ENCODE results near the gene PRDX1.
"Not testable (repeated sequence)": the region's sequence is repeated elsewhere in the genome, so short reads cannot be mapped to it uniquely, and the experiment has no call there.

Gene PRDX1

DNA sequence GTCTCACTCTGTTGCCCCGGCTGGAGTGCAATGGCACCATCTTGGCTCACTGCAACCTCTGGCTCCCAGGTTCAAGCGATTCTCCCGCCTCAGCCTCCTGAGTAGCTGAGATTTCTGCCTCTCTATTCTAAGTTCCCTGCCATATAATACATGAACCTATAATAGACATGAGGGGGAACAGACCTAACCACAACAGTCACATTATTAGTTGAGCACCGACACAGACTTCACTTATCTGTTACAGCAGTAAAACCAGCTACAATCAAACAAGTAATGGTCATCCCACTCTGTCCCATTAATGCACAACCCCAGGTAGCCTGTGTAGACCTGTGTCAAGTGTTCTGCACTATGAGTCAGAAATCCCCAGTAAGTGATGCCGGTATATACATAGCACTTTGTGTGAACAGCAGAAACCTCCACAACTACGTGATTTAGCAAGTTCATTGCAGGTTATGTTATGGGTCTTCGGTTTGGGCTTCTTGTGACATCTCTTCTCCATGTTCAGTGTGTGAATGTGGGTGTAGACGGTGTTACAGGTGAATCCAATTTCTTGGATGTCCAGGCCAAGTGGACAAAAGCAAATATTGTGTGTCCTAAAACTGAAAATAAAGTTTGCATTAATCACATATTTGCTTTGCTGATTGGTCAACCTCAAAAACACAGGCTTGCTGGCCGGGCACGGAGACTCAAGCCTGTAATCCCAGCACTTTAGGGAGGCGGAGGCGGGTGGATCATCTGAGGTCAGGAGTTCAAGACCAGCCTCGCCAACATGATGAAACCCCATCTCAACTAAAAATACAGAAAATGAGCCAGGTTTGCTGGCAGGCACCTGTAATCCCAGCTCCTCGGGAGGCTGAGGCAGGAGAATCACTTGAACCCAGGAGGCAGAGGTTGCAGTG lies 18.0 kb downstream of the PRDX1 start:
- no peak for DNase-seq (ENCODE audit: low read depth in 3 of 3)

DNA sequence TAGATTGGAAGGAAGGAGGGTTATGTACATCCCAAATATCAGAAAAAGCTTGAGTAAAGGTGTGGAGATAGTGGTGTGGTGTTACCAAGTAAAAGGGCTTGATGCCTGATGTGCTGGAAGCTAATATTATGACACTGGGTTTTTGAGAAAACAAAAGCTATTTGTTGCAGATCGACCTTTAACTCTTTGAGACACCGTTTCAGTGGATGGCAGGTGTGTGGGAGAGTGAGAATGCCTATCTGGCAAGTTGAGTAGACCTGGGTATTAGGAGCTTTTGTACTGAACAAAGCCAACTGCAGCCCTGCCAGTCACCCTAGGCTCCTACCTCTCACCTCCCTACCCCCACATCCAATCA lies 20.2 kb downstream of the PRDX1 start:
- DNase-seq (ENCODE audit: low read depth in 3 of 3) = no peak

DNA sequence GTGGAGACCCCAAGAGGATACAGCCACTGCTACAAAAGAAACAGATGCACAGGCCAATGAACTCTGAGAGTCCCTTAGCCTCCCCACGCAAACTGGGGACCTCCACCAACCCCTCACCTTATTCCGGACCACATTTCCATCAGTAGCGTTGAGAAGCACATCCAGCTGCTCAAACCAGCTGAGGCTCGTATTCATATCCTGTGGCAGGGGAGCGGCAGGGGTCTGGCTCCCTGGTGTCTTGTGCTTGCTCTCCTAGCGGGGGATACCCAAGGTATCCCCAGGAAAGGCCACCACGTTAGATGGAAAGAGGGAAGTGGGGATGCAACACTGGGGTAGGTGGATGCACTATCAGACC lies 22.3 kb downstream of the PRDX1 start:
- DNase-seq (ENCODE audit: low read depth in 3 of 3) = no peak

DNA sequence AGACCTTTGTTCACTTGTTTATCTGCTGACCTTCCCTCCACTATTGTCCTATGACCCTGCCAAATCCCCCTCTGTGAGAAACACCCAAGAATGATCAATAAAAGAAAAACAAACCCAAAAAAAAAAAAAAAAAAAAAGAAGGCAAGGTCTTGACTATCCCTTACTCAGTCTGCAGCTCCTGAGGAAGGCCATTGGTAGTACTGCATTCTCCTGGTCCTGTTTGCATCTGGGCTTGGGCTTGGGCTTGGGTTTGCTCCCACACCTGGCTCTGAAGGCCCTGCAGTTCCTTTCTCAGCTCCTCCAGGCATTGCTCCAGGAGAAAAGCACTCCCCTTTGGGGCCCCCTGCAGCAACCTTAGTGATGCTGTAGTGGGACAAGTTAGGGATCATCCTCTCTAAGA lies 23.4 kb downstream of the PRDX1 start:
- no peak for DNase-seq (ENCODE audit: low read depth in 3 of 3)

DNA sequence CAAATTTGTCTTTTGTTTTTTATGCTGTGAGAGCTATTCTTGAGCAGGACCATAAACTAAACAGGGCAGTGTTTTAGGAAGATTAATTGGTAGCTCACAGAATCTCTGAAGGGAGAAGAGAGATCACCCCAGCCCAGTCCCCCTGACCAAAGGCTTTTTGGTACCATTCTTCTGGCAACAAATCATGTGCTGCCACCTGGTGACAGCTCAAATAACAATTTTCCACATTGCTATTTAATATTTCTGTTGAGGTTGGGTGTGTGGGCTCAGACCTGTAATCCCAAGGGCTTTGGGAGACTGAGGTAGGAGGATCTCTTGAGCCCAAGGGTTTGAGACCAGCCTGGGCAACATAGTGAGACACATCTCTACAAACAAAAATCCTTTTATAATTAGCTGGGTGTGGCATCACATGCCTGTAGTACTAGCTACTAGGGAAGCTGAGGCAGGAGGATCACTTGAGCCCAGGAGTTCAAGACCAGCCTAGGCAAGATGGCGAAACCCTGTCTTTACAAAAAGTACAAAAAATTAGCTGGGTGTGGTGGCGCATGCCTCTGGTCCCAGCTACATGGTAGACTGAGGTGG lies 28.5 kb downstream of the PRDX1 start:
- peak in 1 of 3 donors; percentile 9 for DNase-seq (ENCODE audit: low read depth in 3 of 3)

DNA sequence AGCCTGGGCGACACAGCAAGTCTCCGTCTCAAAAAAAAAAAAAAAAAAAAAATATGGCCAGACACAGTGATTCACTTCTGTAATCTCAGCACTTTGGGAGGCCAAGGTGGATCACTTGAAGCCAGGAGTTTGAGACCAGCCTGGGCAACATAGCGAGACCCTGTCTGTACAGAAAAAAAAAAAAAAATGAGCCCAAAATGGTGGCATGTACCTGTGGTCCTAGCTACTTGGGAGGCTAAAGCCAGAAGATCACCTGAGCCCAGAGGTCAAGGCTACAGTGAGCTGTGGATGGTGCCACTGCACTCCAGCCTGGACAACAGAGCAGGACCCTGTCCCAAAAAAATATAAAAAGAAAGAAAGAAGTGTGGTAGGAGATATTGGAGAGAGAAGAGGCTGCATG lies 29.0 kb downstream of the PRDX1 start:
- DNase-seq (ENCODE audit: low read depth in 3 of 3) = no peak

DNA sequence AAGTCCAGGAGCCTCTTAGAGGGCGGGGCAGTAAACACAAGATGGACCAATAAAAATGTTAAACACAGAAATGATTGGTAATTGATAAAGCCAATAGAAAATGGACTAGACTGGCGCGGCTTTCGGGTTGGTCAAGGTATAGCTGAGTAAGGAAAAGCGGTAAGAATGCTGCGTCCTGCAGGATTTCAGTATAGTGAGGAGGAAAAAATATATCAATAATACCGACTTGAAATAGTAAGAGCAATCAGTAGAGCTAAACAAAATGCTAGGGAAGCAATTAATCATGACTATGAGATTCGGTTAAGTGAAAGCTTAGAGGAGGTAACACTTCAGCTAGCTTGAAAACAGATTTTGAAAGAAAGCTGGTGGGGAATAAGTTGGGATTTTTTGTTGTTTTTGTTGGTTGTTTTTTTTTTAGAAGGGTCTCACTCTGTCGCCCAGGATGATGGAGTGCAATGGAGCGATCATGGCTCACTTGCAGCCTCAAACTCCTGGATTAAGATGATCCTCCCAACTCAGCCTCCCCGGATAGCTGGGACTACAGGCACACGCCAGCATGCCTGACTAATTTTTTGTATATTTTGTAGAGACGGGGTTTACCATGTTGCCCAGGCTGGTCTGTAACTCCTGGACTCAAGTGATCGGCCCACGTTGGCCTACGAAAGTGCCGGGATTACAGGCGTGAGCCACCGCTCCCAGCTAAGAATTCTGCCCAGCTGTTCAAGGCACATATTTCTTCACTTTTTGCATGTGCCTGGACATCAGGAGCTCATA lies 30.0 kb downstream of the PRDX1 start:
- no peak for DNase-seq (ENCODE audit: low read depth in 3 of 3)

DNA sequence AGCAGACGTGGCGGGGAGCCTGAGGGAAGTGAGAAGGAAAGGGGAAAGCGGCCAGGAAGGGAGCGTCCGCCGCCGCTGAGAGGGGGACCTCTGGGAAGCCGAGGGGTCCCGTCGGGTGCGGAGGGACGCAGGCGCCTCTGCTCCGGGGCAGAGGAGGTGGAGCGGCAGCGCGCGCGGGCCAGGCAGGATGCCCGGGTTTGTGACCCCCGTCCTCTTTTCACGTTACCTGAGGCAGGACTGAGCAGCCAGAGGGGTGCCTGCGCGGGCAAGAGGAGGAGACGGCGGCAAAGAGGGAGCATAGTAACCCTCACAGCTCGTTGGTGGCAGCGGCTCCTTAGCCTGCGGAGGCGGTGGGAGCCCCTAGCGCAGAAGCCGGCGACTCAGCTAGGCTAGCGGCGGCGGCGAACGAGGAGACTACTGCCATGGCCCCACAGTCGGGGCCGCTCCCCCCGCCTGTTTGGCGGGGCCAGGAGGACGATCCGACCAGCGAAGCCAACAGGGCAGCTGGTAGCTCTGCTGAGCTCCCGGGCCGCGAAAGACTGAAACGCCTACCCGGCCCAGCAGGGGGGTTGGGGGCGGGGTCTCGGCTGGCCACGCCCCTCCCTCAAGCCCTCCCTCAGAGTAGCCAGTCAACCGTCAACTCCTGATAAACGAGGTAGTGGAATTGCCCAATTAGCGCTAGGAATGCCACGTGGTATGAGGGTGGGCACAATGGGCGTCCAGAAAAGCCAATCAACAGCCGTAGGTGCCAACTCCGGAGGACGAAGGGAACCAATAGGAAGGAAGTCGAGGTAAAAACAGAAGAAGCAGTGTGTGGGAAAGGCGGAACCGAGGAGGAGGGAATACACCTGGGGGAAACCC lies 30.8 kb downstream of the PRDX1 start, which contains the start of gene TESK2:
TESK2 (minus strand) TSS at position 538 of the 861 bp plus-strand sequence. CDS start 33,378 bp downstream, outside the sequence.
- peak; percentile 86 to 95 (median 89) for DNase-seq (ENCODE audit: low read depth in 3 of 3)

DNA sequence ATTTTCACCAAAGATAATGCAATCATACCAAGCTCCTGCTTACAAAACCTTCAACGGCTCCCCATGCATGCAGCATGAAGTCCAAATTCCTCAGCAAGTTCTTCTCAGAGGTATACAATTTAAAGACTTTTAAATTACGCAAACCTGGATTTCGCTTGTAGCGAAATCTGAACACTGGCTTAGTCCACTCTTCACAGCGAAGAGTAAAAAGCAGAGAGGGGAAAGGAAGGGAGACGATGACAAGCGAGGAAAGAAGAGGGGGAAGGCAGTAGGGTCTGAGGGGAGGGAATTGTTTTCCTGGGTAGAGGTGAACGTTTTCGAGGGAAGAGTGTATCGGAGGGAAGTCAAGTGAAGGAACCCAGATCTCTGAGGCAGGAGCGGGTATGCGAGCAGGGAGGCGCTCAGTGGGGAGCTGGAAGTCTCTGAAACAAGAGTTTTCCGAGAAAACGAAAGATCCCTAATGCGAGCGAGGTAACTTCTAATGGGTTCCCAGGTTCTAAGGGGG lies 31.5 kb downstream of the PRDX1 start:
- no peak for DNase-seq (ENCODE audit: low read depth in 3 of 3)

DNA sequence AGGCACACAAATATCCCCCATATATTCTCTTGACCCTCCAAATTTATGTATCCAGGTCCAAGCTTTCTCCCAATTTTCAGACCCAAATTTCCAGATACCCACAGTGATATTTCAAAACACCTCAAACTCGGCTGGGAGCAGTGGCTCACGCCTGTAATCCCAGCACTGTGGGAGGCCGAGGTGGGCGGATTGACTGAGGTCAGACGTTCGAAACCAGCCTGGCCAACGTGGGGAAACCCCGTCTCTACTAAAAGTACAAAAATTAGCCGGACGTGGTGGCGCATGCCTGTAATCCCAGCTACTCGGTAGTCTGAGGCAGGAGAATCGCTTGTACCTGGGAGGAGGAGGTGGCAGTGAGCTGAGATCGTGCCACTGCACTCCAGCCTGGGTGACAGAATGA lies 32.3 kb downstream of the PRDX1 start:
- DNase-seq (ENCODE audit: low read depth in 3 of 3) = peak in 2 of 3 donors; percentile 19 to 48

DNA sequence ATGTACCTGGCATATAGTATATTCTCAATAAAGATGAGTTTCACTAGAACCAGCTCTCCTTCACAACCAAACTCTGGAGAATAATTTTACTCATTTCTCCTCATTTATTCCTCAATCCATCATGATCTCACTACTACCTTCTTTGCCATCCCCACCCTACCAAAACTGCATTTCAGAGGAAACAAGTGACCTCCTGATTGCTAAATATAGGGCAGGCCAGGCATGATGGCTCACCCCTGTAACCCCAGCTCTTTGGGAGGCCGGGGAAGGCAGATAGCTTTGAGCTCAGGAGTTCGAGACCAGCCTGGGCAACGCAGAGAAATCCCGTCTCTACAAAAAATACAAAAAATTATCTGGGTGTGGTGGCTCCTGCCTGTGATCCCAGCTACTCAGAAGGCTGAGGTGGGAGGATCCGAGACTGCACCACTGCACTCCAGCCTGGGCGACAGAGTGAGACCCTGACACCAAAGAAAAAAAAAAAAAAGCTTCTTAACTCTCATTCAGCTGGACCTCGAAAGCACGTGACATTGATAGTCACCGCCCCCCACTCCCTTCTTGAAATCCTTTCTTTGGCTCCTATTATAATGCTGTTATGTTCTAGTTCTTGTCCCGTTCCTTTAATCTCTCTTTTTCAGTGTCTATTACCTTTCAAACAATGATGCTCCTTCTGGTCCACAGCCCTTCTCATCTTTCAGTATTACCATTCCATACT lies 32.9 kb downstream of the PRDX1 start:
- DNase-seq (ENCODE audit: low read depth in 3 of 3) = no peak

DNA sequence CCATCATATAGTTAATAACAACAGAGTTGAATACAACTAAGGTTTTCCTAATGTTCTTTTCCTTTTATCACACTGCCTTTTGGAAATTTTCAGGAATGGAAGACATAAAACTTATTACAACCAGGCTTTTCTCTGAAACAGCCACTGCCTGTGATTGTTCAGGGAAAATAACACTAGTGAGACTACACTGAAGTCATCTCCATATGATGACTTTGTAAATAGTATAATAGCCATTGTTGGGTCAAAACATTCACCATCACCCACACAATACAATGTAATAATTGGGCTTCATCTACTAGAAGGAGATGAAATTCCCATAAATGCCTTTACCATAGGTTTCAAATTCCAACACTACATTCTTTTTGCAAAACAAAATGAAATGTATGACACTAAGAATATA lies 35.7 kb downstream of the PRDX1 start:
- no peak for DNase-seq (ENCODE audit: low read depth in 3 of 3)

DNA sequence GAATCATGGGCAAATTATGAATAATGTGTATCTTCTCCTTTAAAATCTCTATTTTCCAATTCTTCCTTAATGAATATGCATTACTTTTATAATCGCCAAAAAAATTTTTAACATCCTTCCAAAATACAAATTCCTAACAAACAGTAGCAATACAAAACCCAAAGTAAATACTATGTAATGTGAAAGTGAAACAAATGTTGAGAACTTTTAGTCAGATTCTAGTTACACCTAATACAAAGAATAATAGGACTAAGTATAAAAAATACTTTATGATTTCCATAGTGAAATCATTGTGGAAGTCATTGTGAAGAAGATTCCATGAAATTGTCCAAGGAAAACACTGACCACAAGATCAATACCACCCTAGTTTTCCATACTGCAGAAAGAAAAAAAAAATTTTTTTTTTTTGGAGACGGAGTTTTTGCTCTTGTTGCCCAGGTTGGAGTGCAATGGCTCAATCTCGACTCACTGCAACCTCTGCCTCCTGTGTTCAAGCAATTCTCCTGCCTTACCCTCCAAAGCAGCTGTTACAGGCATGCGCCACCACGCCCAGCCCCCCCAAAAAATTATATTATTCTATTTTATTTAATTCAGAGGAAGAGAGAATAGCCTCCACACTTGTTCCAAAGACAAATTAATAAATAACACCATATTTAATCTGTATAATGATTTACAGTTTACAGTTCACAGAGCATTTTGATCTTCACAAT lies 42.5 kb downstream of the PRDX1 start:
- DNase-seq (ENCODE audit: low read depth in 3 of 3) = no peak

DNA sequence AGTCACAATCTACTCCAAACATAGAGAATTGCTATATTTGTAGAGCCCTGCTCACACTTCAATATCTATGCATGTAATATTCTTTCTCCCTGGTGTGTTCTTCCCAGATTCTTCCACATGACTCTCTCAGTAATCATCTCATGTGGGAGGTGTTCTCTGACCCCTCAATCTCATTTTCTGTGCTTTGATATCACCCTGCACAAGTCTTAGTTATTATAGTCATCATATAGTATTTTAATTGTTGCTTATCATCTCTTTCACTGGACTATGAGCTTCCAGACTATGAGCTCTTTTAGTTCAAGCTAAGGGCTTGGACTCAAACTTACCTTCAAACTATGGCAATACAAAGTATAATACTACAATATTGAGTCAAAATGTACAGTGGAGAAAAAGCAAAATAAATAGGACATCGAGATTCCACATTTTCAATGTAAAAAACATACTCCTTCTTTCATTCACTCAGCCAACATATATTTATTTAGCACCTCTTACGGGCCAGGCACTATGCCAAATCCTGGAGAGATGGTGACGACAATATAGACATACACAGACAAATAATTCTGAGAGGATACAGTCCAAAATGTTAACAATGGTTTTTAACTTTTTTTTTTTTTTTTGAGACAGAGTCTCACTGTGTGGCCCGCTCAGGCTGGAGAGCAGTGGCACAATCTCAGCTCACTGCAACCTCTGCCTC lies 43.4 kb downstream of the PRDX1 start:
- no peak for DNase-seq (ENCODE audit: low read depth in 3 of 3)

DNA sequence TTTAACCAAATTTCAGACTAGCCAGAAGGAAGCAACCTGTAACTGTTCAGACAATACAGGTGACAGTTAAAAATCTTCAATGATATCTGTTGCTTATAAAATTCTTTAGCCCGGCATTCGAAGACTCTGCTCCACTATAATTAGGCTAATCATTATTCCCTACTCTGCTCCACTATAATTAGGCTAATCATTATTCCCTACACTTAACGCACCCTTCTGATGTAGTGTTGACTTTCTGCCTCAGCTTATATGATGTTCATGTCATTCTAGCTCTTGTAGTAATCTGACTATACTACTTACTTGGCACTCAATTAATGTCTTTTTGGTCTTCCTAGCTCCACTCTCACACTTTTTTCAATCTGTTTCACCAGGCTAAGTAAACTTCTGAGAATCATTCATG lies 44.0 kb downstream of the PRDX1 start:
- no peak for DNase-seq (ENCODE audit: low read depth in 3 of 3)

DNA sequence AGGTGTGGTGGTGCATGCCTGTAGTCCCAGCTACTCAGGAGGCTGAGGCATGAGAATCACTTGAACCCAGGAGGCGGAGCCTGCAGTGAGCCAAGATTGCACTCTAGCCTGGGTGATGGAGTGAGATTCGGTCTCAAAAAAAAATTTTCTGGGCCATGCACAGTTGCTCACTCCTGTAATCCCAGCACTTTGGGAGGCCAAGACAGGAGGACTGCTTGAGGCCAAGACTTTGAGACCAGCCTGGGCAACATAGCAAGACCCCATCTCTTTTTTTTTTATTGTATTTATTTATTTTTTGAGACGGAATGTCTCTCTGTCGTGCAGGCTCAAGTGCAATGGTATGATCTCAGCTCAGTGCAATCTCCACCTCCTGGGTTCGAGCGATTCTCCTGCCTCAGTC lies 47.5 kb downstream of the PRDX1 start:
- not testable (repeated sequence) for DNase-seq (ENCODE audit: low read depth in 3 of 3)

DNA sequence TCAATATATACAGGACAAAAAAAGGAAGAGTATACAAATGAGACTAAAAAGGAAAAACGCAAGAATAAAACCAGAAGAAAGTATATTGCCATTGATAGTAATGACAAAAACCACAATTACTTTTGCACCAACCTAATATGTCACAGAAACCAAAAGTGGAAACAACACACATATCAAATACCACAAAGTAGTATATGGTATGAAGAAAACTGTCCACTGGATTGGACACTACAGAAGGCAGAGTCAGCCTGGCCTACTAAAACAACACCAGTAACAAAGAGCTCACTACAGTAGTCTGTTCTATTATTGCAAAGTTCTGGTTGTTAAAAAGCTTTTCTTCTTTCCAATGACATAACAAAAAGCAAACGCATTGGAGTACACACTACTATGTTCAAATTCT lies 48.4 kb downstream of the PRDX1 start:
- no peak for DNase-seq (ENCODE audit: low read depth in 3 of 3)

DNA sequence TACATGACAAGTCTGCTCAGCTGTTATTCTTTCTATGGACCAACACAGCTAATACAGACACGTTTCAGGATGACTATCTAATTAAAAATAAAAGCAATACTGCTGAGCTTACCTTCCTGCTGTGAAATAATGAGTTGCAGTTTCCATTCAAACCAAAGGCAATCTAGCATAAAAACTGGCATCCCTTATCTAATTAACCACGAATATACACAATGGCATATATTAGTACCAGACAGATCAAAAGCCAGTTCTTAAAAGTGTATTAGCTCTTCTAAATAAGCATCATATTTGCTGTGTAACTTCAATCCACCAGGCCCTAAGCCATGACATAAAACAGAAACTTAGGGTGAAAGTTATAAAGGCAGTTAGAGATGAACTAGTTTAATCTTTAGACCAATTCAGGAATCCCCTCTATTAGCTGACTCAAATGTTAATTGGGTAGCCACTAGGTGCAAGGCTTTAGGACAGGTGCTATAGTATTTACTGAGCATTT lies 51.3 kb downstream of the PRDX1 start:
- no peak for DNase-seq (ENCODE audit: low read depth in 3 of 3)

DNA sequence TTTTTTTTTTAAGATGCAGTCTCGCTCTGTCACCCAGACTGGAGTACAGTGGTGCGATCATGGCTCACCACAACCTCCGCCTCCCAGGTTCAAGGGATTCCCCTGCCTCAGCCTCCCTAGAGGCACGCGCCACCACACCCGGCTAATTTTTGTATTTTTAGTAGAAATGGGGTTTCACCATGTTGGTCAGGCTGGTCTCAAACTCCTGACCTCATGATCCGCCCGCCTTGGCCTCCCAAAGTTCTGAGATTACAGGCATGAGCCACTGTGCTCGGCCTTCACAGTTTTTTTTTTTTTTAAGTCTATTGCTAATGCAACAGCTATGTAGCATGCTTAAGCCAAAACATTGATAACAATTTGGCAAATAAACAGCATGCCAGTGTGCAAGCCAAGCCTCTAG lies 54.3 kb downstream of the PRDX1 start:
- not testable (repeated sequence) for DNase-seq (ENCODE audit: low read depth in 3 of 3)

All from stimulated activated CD4-positive, alpha-beta T cell treated with anti-CD3 and anti-CD28 coated beads, TNF-alpha, amount 100 ng/mL, for 48 hours (primary cell).